ENCODE results near the gene SBSN.

DNA sequence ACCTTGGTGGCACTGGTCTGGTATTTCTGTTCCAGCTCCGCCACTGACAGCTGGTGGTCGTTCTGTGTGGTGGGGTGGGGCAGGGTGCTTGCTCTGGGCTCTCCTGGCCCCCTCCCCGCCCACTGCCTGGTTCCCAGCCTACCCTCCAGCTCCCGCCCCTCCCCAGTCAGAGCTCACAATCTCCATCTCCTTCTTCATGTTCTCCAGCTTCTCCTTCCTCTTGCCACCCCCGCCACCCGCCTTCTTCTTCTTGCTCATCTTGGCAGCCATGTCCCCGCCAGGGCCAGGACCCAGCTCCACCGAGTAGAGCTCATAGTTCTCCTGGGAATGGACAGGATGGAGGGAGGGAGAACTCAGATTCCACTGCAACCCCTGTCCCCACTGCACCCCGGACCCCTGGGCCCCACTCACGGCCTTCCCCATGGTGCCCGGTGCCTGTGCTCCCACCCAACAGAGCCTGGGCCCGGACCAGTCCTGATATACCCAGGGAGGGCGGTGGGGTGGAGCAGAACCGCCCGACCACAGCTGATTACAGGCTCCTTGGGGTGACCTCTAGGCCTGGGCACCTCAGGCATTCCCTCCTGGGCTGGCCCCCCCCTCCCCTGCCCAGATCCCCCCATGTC lies 35.2 kb upstream of the SBSN start, which contains the start of gene ATP4A:
- TF ChIP-seq CTCF (IDR thresholded peaks at IDR 0.05 in 2 of 3, conservative IDR thresholded peaks at IDR 0.05 in 1 of 3; ENCODE audit: insufficient read depth in 2 of 3, low read depth in 1 of 3, low read length in 3 of 3) (no peak), MEF2A (IDR thresholded peaks at IDR 0.05; ENCODE audit: control insufficient read depth, low read depth, low read length) (no peak), XRCC5 (IDR thresholded peaks at IDR 0.05; ENCODE audit: low read depth, low read length) (no peak), ZFP91 (CRISPR knock-in tag; IDR thresholded peaks at IDR 0.05) (no peak), USF1 (CRISPR knock-in tag; IDR thresholded peaks at IDR 0.05) (no peak), TCF7L2 (IDR thresholded peaks at IDR 0.05; ENCODE audit: low read depth, low read length) (no peak), FOXP1 (CRISPR knock-in tag; IDR thresholded peaks at IDR 0.05) (no peak), HNRNPUL1 (IDR thresholded peaks at IDR 0.05; ENCODE audit: low read length) (no peak), TBL1XR1 (IDR thresholded peaks at IDR 0.05; ENCODE audit: low read length in 2 of 2) (no peak), ARNT (IDR thresholded peaks at IDR 0.05) (no peak), MAFF (IDR thresholded peaks at IDR 0.05; ENCODE audit: low read length) (no peak)

Measured in K562 (cell line).